ENCODE measurements around the gene OR8K3. TPM values are rescaled to one million over a fixed set of nuclear protein-coding genes. Genes with fewer than 3 reads are reported as not detected.

The OR8K3 gene
- total RNA-seq, 2 experiments from 2014 or later = not detected

Other genes with a start within 250 kb of the OR8K3 start
- gene OR8I2, start 221.8 kb upstream of the OR8K3 start, total RNA-seq = not detected
- not detected for gene OR8H2, start 211.5 kb upstream of the OR8K3 start, total RNA-seq
- not detected for gene OR8H3, start 192.8 kb upstream of the OR8K3 start, total RNA-seq
- gene OR8J3, start 174.9 kb upstream of the OR8K3 start, total RNA-seq = not detected
- not detected for gene OR8K5, start 154.8 kb upstream of the OR8K3 start, total RNA-seq
- gene OR5J2, start 138.5 kb upstream of the OR8K3 start, total RNA-seq = not detected
- gene OR5T2, start 80.9 kb upstream of the OR8K3 start, total RNA-seq = not detected
- not detected for gene OR5T3, start 62.9 kb upstream of the OR8K3 start, total RNA-seq
- gene OR5T1, start 41.0 kb upstream of the OR8K3 start, total RNA-seq = not detected
- not detected for gene OR8H1, start 22.9 kb upstream of the OR8K3 start, total RNA-seq
- not detected for gene OR8K1, start 30.9 kb downstream of the OR8K3 start, total RNA-seq
- not detected for gene OR8J1, start 39.1 kb downstream of the OR8K3 start, total RNA-seq
- gene OR8U1, start 60.5 kb downstream of the OR8K3 start, total RNA-seq = not detected
- not detected for gene OR5AL1, start 97.6 kb downstream of the OR8K3 start, total RNA-seq
- gene OR5M3, start 158.2 kb downstream of the OR8K3 start, total RNA-seq = not detected
- gene OR5M8, start 176.2 kb downstream of the OR8K3 start, total RNA-seq = not detected
- not detected for gene OR5M11, start 228.1 kb downstream of the OR8K3 start, total RNA-seq

All from activated naive CD4-positive, alpha-beta T cell treated with anti-CD3 and anti-CD28 coated beads for 36 hours (primary cell).